Esophagus muscularis mucosa (tissue), 4 donors: Measurements from ENCODE around the gene RFX3. TPM values are rescaled to one million over a fixed set of nuclear protein-coding genes. Genes with fewer than 3 reads are reported as not detected.

Experiments used
- DNase-seq: peaks from one replicate; pipeline ENCODE4 v3.0.0-alpha.2; 2017; ENCODE audit errors: extremely low spot score
- H3K27ac ChIP-seq, 4 donors: fragments of 200-600 bp; sonication (generic); replicated peaks in 1 of 4; 1 replicate in 3 of 4; 2 replicates in 1 of 4; pipeline ENCODE4 v1.5.1; 2016 to 2019; ENCODE audit warnings: mild to moderate bottlenecking in 1 of 4
- H3K27me3 ChIP-seq, 4 donors: fragments of 200-600 bp; sonication (generic); one replicate each; pipeline versions ENCODE4 v1.5.1 to v1.6.0; 2016 to 2019
- H3K36me3 ChIP-seq, 4 donors: fragments of 200-600 bp; sonication (generic); one replicate each; pipeline ENCODE4 v1.5.1; 2016 to 2019
- H3K4me1 ChIP-seq, 4 donors: fragments of 200-600 bp; sonication (generic); one replicate each; pipeline ENCODE4 v1.5.1; 2016 to 2019
- H3K4me3 ChIP-seq, 4 donors: fragments of 200-600 bp; sonication (generic); 1 replicate in 2 of 4; 2 replicates in 2 of 4; pipeline ENCODE4 v1.5.1; 2016 to 2019; ENCODE audit warnings: mild to moderate bottlenecking in 4 of 4, moderate library complexity in 1 of 4
- H3K9me3 ChIP-seq, 4 donors: fragments of 200-600 bp; sonication (generic); 1 replicate in 3 of 4; 2 replicates in 1 of 4; pipeline ENCODE4 v1.5.1; 2016 to 2019
- CTCF ChIP-seq, 3 experiments: fragments of 200-600 bp in 2 of 3; fragments of 450-650 bp in 1 of 3; sonication (generic) in 2 of 3; IDR thresholded peaks; one replicate each; pipeline ENCODE4 v1.5.1; 2017 to 2019; ENCODE audit warnings: antibody characterized with exemption in 3 of 3, mild to moderate bottlenecking in 2 of 3, moderate library complexity in 1 of 3
- EP300 ChIP-seq: sonication (generic); formaldehyde crosslinking; IDR thresholded peaks from one replicate; pipeline ENCODE4 v1.6.1; 2017; ENCODE audit warnings: antibody characterized with exemption
- POLR2A ChIP-seq: fragments of 450-650 bp; IDR thresholded peaks from one replicate; pipeline ENCODE4 v1.6.1; 2017; ENCODE audit warnings: antibody characterized with exemption, moderate library complexity, mild to moderate bottlenecking, low read depth
- POLR2AphosphoS5 ChIP-seq, 2 donors: sonication (generic); formaldehyde crosslinking; IDR thresholded peaks; one replicate each; pipeline ENCODE4 v1.6.1; 2017; ENCODE audit warnings: antibody characterized with exemption in 2 of 2
- WGBS: methylation state at CpG from one replicate; pipeline ENCODE4 v1.1.5; 2018; 5-methylcytosine and 5-hydroxymethylcytosine counted together
- intact Hi-C: fragments of 100-400 bp; cut with DNase I; formaldehyde crosslinking; loops from one replicate; pipeline ENCODE4 v1.15.1; 2023
- total RNA-seq, 4 donors: library from RNA; depleted of rRNA; stranded (reverse); fragments of >200 nt; gene quantifications; one replicate each; pipeline versions ENCODE4 v1.1.0 to v1.2.1, GENCODE V29; 2016

RFX3 gene
- total RNA-seq, 4 donors from 2014 or later = 4.5 to 7.9 (median 5.5) TPM

GRCh38 chr9:3515405-3515804 is 10.4 kb downstream of the RFX3 start:
- no peaks in the 10 kb centered on the region for H3K27me3 ChIP-seq
- no peaks in the 10 kb centered on the region for H3K36me3 ChIP-seq
- 92% methylated on average over 3 of the region's 3 CpGs for WGBS
- DNase-seq = no peak
- H3K4me3 ChIP-seq = no peak overlapping the region
- TF ChIP-seq CTCF (IDR thresholded peaks at IDR 0.05) = no peak
- no peak for TF ChIP-seq POLR2AphosphoS5 (IDR thresholded peaks at IDR 0.05)
- no peak for TF ChIP-seq POLR2A
- TF ChIP-seq EP300 = no peak
- H3K9me3 ChIP-seq = no peaks in the 10 kb centered on the region
- peaks cover 0 to 27% (median 18%) of the 10 kb centered on the region in 4 donors for H3K4me1 ChIP-seq
- no peak overlapping the region for H3K27ac ChIP-seq
- intact Hi-C loops = no loop called here

- H3K27ac ChIP-seq = no peak overlapping the region
- no peaks in the 10 kb centered on the region for H3K27me3 ChIP-seq
- 97% methylated on average over 3 of the region's 3 CpGs for WGBS
- TF ChIP-seq CTCF (IDR thresholded peaks at IDR 0.05) (no peak), POLR2A (no peak), POLR2AphosphoS5 (IDR thresholded peaks at IDR 0.05) (no peak), EP300 (no peak)
- DNase-seq = no peak
- peaks cover 0 to 30% (median 19%) of the 10 kb centered on the region in 4 donors for H3K4me1 ChIP-seq
- no peak overlapping the region for H3K4me3 ChIP-seq
- no peaks in the 10 kb centered on the region for H3K36me3 ChIP-seq
- intact Hi-C loops = no loop called here
- no peaks in the 10 kb centered on the region for H3K9me3 ChIP-seq
These were observed 11.0 kb downstream of the RFX3 start for GRCh38 chr9:3514786-3515185.

- Histone ChIP-seq H3K9me3 (no peaks in the 10 kb centered on the region), H3K36me3 (no peaks in the 10 kb centered on the region), H3K27ac (no peak overlapping the region), H3K27me3 (no peaks in the 10 kb centered on the region), H3K4me1 (peaks cover 0 to 39% (median 32%) of the 10 kb centered on the region in 4 donors), H3K4me3 (no peak overlapping the region)
- TF ChIP-seq EP300 (no peak), POLR2A (no peak), CTCF (IDR thresholded peaks at IDR 0.05) (no peak), POLR2AphosphoS5 (IDR thresholded peaks at IDR 0.05) (no peak)
- intact Hi-C loops = no loop called here
- no peak for DNase-seq
- WGBS = 77% methylated on average over 2 of the region's 2 CpGs
These were observed 12.5 kb downstream of the RFX3 start for GRCh38 chr9:3513265-3513818.

GRCh38 chr9:3511551-3511950 is 14.2 kb downstream of the RFX3 start:
- intact Hi-C loops = no loop called here

More at GRCh38 chr9:3511551-3511950, 14.2 kb downstream of the RFX3 start:
- H3K27ac ChIP-seq = no peak overlapping the region
- H3K9me3 ChIP-seq = no peaks in the 10 kb centered on the region
- 76% methylated on average over 1 of the region's 1 CpG for WGBS
- DNase-seq = no peak
- no peak overlapping the region for H3K4me3 ChIP-seq
- no peaks in the 10 kb centered on the region for H3K36me3 ChIP-seq
- H3K27me3 ChIP-seq = no peaks in the 10 kb centered on the region
- TF ChIP-seq EP300 (no peak), POLR2AphosphoS5 (IDR thresholded peaks at IDR 0.05) (no peak), POLR2A (no peak), CTCF (IDR thresholded peaks at IDR 0.05) (no peak)
- H3K4me1 ChIP-seq = peaks cover 0 to 31% (median 23%) of the 10 kb centered on the region in 4 donors
